H9 (cell line): ENCODE results near the gene CEMIP2. TPM values are rescaled to one million over a fixed set of nuclear protein-coding genes. Genes with fewer than 3 reads are reported as not detected.

ENCODE experiments used
- DNase-seq: peaks from one replicate; pipeline ENCODE4 v3.0.0-alpha.2; 2017
- H2AFZ ChIP-seq: one replicate; pipeline ENCODE4 v1.6.1; 2013; ENCODE audit warnings: mild to moderate bottlenecking, low read length, control low read depth, moderate library complexity
- H2AK5ac ChIP-seq: 2 replicates; pipeline ENCODE4 v1.6.1; 2013; ENCODE audit warnings: low read length, control low read depth, mixed read lengths; ENCODE audit not compliant: insufficient read length
- H2BK120ac ChIP-seq: one replicate; pipeline ENCODE4 v1.6.1; 2013; ENCODE audit warnings: low read depth, mild to moderate bottlenecking, low read length, control low read depth, inconsistent platforms; ENCODE audit not compliant: poor library complexity, severe bottlenecking
- H2BK12ac ChIP-seq: 2 replicates; pipeline ENCODE4 v1.6.1; 2013; ENCODE audit warnings: low read length, control low read depth, mixed read lengths, low read depth; ENCODE audit not compliant: insufficient read length
- H2BK15ac ChIP-seq: 2 replicates; pipeline ENCODE4 v1.6.1; 2013; ENCODE audit warnings: low read depth, low read length, control low read depth
- H2BK20ac ChIP-seq: one replicate; pipeline ENCODE4 v1.6.1; 2013; ENCODE audit warnings: low read depth, mild to moderate bottlenecking, low read length, control low read depth, inconsistent platforms; ENCODE audit not compliant: poor library complexity, severe bottlenecking
- H2BK5ac ChIP-seq: 2 replicates; pipeline ENCODE4 v1.6.1; 2013; ENCODE audit warnings: low read length, control low read depth, mixed read lengths; ENCODE audit not compliant: insufficient read length
- H3K14ac ChIP-seq: 2 replicates; pipeline ENCODE4 v1.6.1; 2013; ENCODE audit warnings: low read length, control low read depth; ENCODE audit not compliant: insufficient read depth
- H3K18ac ChIP-seq: 2 replicates; pipeline ENCODE4 v1.6.1; 2013; ENCODE audit warnings: low read depth, mild to moderate bottlenecking, mixed read lengths, low read length, control low read depth; ENCODE audit not compliant: insufficient read length
- H3K23ac ChIP-seq: 2 replicates; pipeline ENCODE4 v1.6.1; 2013; ENCODE audit warnings: low read length, control low read depth, mixed read lengths, low read depth; ENCODE audit not compliant: insufficient read length
- H3K23me2 ChIP-seq: 2 replicates; pipeline ENCODE4 v1.6.1; 2013; ENCODE audit warnings: low read depth, mild to moderate bottlenecking, mixed read lengths, low read length, control low read depth; ENCODE audit not compliant: insufficient read length, poor library complexity, severe bottlenecking
- H3K27ac ChIP-seq: 2 replicates; pipeline ENCODE4 v1.5.1; 2013; ENCODE audit warnings: low read length, control low read depth, mixed read lengths, low read depth; ENCODE audit not compliant: insufficient read length
- H3K27me3 ChIP-seq: 2 replicates; pipeline ENCODE4 v1.6.1; 2013; ENCODE audit warnings: low read length, control low read depth, inconsistent platforms; ENCODE audit not compliant: insufficient read depth
- H3K4ac ChIP-seq: 2 replicates; pipeline ENCODE4 v1.6.1; 2013; ENCODE audit warnings: low read depth, mild to moderate bottlenecking, control low read depth, inconsistent platforms, low read length, moderate library complexity
- H3K4me1 ChIP-seq: 2 replicates; pipeline ENCODE4 v1.6.1; 2013; ENCODE audit warnings: low read length, control low read depth, inconsistent platforms; ENCODE audit not compliant: insufficient read depth
- H3K4me2 ChIP-seq: 2 replicates; pipeline ENCODE4 v1.6.1; 2013; ENCODE audit warnings: low read length, control low read depth, mixed read lengths; ENCODE audit not compliant: insufficient read length, insufficient read depth
- H3K56ac ChIP-seq: 2 replicates; pipeline ENCODE4 v1.6.1; 2013; ENCODE audit warnings: low read depth, mild to moderate bottlenecking, mixed read lengths, low read length, control low read depth; ENCODE audit not compliant: insufficient read length
- H3K79me1 ChIP-seq: 2 replicates; pipeline ENCODE4 v1.6.1; 2013; ENCODE audit warnings: low read depth, mild to moderate bottlenecking, moderate library complexity, low read length, control low read depth, inconsistent platforms; ENCODE audit not compliant: insufficient read depth, poor library complexity, severe bottlenecking
- H3K79me2 ChIP-seq: 2 replicates; pipeline ENCODE4 v1.6.1; 2013; ENCODE audit warnings: low read length, control low read depth, inconsistent platforms; ENCODE audit not compliant: insufficient read depth
- H3K9ac ChIP-seq: 2 replicates; pipeline ENCODE4 v1.6.1; 2013; ENCODE audit warnings: low read length, control low read depth, mixed read lengths; ENCODE audit not compliant: insufficient read length; ENCODE audit errors: extremely low read depth
- H3K9me3 ChIP-seq: one replicate; pipeline ENCODE4 v1.6.1; 2013; ENCODE audit warnings: low read depth, low read length, inconsistent platforms; ENCODE audit not compliant: control insufficient read depth
- H3T11ph ChIP-seq: one replicate; pipeline ENCODE4 v1.6.1; 2013; ENCODE audit warnings: mild to moderate bottlenecking, low read length, control low read depth, inconsistent platforms
- H4K20me1 ChIP-seq: one replicate; pipeline ENCODE4 v1.6.1; 2013; ENCODE audit not compliant: control insufficient read depth, insufficient read length, insufficient read depth
- H4K5ac ChIP-seq: 2 replicates; pipeline ENCODE4 v1.6.1; 2013; ENCODE audit warnings: low read depth, mild to moderate bottlenecking, mixed read lengths, low read length, control low read depth; ENCODE audit not compliant: insufficient read length
- H4K8ac ChIP-seq: replicated peaks from 2 replicates; pipeline ENCODE4 v1.6.1; 2013; ENCODE audit warnings: low read length, control low read depth, mixed read lengths, low read depth; ENCODE audit not compliant: insufficient read length
- H4K91ac ChIP-seq: 2 replicates; pipeline ENCODE4 v1.6.1; 2013; ENCODE audit warnings: low read depth, mild to moderate bottlenecking, moderate library complexity, mixed read lengths, low read length, control low read depth; ENCODE audit not compliant: insufficient read length
- H3K27ac Mint-ChIP-seq, 3 experiments: 2 replicates in 2 of 3; 3 replicates in 1 of 3; pipeline ENCODE4 v1.8.0; 2020 to 2021; ENCODE audit warnings: mixed read lengths in 3 of 3, mild to moderate bottlenecking in 1 of 3, moderate library complexity in 1 of 3
- H3K27me3 Mint-ChIP-seq: 2 replicates; pipeline ENCODE4 v1.8.0; 2021; ENCODE audit warnings: low read depth, mild to moderate bottlenecking, moderate library complexity, mixed read lengths
- H3K36me3 Mint-ChIP-seq, 3 experiments: 2 replicates in 2 of 3; 3 replicates in 1 of 3; pipeline ENCODE4 v1.8.0; 2020 to 2021; ENCODE audit warnings: low read depth in 3 of 3, mixed read lengths in 3 of 3; ENCODE audit not compliant: insufficient read depth in 1 of 3
- H3K4me1 Mint-ChIP-seq, 2 experiments: 2 replicates each; pipeline ENCODE4 v1.8.0; 2020; ENCODE audit warnings: mixed read lengths in 2 of 2
- H3K4me3 Mint-ChIP-seq, 2 experiments: 2 replicates in 1 of 2; 3 replicates in 1 of 2; pipeline ENCODE4 v1.8.0; 2020 to 2021; ENCODE audit warnings: mild to moderate bottlenecking in 2 of 2, mixed read lengths in 2 of 2, moderate library complexity in 1 of 2
- H3K9me3 Mint-ChIP-seq, 2 experiments: 2 replicates in 1 of 2; 3 replicates in 1 of 2; pipeline ENCODE4 v1.8.0; 2020; ENCODE audit warnings: mild to moderate bottlenecking in 2 of 2, mixed read lengths in 2 of 2, moderate library complexity in 1 of 2
- WGBS: extraction: QIAGEN DNeasy Blood & Tissue Kit; methylation state at CpG from one replicate; pipeline ENCODE4 v1.1.7; 2013; ENCODE audit warnings: missing lambda C conversion rate, low lambda C conversion rate, mixed read lengths; ENCODE audit not compliant: insufficient read length; ENCODE audit errors: extremely low coverage; 5-methylcytosine and 5-hydroxymethylcytosine counted together
- total RNA-seq: library from RNA; stranded (reverse); gene quantifications from 2 replicates; pipeline ENCODE4 v1.2.1, GENCODE V29; 2021
- TF ChIP-seq, protein P1 (sequence below): fragments of 200-600 bp; sonication (generic); conservative IDR thresholded peaks from 3 replicates; pipeline ENCODE4 v1.8.0; 2021; ENCODE audit warnings: antibody characterized with exemption, mild to moderate bottlenecking

The CEMIP2 gene
- total RNA-seq, 1 experiment from 2014 or later: 77.2 TPM

DNA sequence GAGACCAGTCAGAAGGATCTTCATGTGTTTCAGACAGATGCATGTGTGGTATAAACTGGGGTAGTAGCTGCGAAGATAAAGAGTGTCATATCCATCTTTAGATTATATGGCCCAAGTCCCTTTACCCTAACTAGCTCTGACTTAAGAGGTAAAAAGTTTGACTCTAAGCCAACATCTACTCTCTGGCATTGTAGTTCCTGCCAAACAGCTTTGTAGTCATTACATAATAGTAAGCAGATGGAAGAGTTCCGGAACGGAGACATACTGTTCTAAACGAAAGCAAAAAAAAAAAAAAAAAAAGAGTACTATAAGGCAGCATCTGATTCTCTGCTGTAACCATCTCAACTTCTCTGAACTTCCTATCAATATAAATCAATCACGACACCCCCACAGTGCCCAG lies 48.8 kb downstream of the CEMIP2 start:
- H3K9me3 Mint-ChIP-seq: no peaks in the 10 kb centered on the region
- Histone ChIP-seq H2AFZ (no peak overlapping the region), H3K4me2 (no peak overlapping the region), H2BK15ac (no peak overlapping the region), H3K23ac (no peak overlapping the region), H3K27me3 (no peaks in the 10 kb centered on the region), H3K4me1 (no peaks in the 10 kb centered on the region), H4K5ac (no peak overlapping the region), H3K79me1 (no peaks in the 10 kb centered on the region), H2AK5ac (no peak overlapping the region), H4K91ac (no peak overlapping the region), H2BK120ac (no peak overlapping the region), H3K4ac (no peak overlapping the region), H3K9me3 (no peaks in the 10 kb centered on the region), H3K18ac (no peak overlapping the region), H3K23me2 (no peaks in the 10 kb centered on the region), H3K56ac (no peak overlapping the region), H3T11ph (no peak overlapping the region), H4K20me1 (no peaks in the 10 kb centered on the region), H3K27ac (no peak overlapping the region), H2BK12ac (no peak overlapping the region), H3K9ac (no peak overlapping the region), H2BK5ac (no peak overlapping the region), H4K8ac (no peak overlapping the region), H2BK20ac (no peak overlapping the region), H3K14ac (no peak overlapping the region), H3K79me2 (no peaks in the 10 kb centered on the region)
- peaks cover 0 to 67% (median 66%) of the 10 kb centered on the region in 3 experiments; a peak in 6 of 7 replicates for H3K36me3 Mint-ChIP-seq
- DNase-seq: no peak
- peak overlapping the region in 1 of 3 experiments; percentile 25; a peak in 2 of 7 replicates for H3K27ac Mint-ChIP-seq
- no peaks in the 10 kb centered on the region for H3K27me3 Mint-ChIP-seq
- no CpG with 5 or more reads among the region's 5 CpGs for WGBS
- TF ChIP-seq, protein P1, sequence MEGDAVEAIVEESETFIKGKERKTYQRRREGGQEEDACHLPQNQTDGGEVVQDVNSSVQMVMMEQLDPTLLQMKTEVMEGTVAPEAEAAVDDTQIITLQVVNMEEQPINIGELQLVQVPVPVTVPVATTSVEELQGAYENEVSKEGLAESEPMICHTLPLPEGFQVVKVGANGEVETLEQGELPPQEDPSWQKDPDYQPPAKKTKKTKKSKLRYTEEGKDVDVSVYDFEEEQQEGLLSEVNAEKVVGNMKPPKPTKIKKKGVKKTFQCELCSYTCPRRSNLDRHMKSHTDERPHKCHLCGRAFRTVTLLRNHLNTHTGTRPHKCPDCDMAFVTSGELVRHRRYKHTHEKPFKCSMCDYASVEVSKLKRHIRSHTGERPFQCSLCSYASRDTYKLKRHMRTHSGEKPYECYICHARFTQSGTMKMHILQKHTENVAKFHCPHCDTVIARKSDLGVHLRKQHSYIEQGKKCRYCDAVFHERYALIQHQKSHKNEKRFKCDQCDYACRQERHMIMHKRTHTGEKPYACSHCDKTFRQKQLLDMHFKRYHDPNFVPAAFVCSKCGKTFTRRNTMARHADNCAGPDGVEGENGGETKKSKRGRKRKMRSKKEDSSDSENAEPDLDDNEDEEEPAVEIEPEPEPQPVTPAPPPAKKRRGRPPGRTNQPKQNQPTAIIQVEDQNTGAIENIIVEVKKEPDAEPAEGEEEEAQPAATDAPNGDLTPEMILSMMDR: no peak
- no peaks in the 10 kb centered on the region for H3K4me1 Mint-ChIP-seq
- no peak overlapping the region for H3K4me3 Mint-ChIP-seq
